Ishikawa (cell line): ENCODE results near the gene JPH2.

Experiments
- CEBPB ChIP-seq: IDR thresholded peaks from 2 replicates; pipeline ENCODE4 v1.6.1; 2012
- CREB1 ChIP-seq: IDR thresholded peaks from 2 replicates; pipeline ENCODE4 v1.6.1; 2012; ENCODE audit warnings: low read depth
- EGR1 ChIP-seq: IDR thresholded peaks from 2 replicates; pipeline ENCODE4 v1.6.1; 2012
- EP300 ChIP-seq: IDR thresholded peaks from 2 replicates; pipeline ENCODE4 v1.6.1; 2012; ENCODE audit warnings: borderline replicate concordance
- FOXM1 ChIP-seq: IDR thresholded peaks from 2 replicates; pipeline ENCODE4 v1.6.1; 2012; ENCODE audit warnings: low read depth, borderline replicate concordance
- MAX ChIP-seq: IDR thresholded peaks from 2 replicates; pipeline ENCODE4 v1.6.1; 2012
- NFIC ChIP-seq: IDR thresholded peaks from 2 replicates; pipeline ENCODE4 v1.6.1; 2012
- RAD21 ChIP-seq: IDR thresholded peaks from 2 replicates; pipeline ENCODE4 v1.6.1; 2012; ENCODE audit warnings: low read depth
- REST ChIP-seq: IDR thresholded peaks from 2 replicates; pipeline ENCODE4 v1.6.1; 2012; ENCODE audit warnings: low read depth, mild to moderate bottlenecking
- TAF1 ChIP-seq: IDR thresholded peaks from 2 replicates; pipeline ENCODE4 v1.6.1; 2012; ENCODE audit warnings: low read depth, mild to moderate bottlenecking
- TCF12 ChIP-seq: IDR thresholded peaks from 2 replicates; pipeline ENCODE4 v1.6.1; 2012; ENCODE audit warnings: low read depth
- TEAD4 ChIP-seq: IDR thresholded peaks from 2 replicates; pipeline ENCODE4 v1.6.1; 2012
- USF1 ChIP-seq: IDR thresholded peaks from 2 replicates; pipeline ENCODE4 v1.6.1; 2012
- YY1 ChIP-seq: IDR thresholded peaks from 2 replicates; pipeline ENCODE4 v1.6.1; 2012; ENCODE audit warnings: low read depth
- ZBTB7A ChIP-seq: IDR thresholded peaks from 2 replicates; pipeline ENCODE4 v1.6.1; 2012; ENCODE audit warnings: low read depth

JPH2 gene

GRCh38 chr20:44073675-44074071, 113.3 kb downstream of the JPH2 start:
- TF ChIP-seq CEBPB (no peak), TCF12 (no peak), ZBTB7A (no peak), REST (no peak), TEAD4 (no peak), USF1 (no peak), EGR1 (no peak), RAD21 (no peak), EP300 (no peak), FOXM1 (no peak), MAX (no peak), TAF1 (no peak), YY1 (no peak), NFIC (no peak), CREB1 (no peak)

GRCh38 chr20:44073011-44073674, 113.8 kb downstream of the JPH2 start:
- TF ChIP-seq REST (no peak), CREB1 (no peak), MAX (no peak), NFIC (no peak), FOXM1 (no peak), RAD21 (no peak), USF1 (no peak), TEAD4 (no peak), TAF1 (no peak), CEBPB (no peak), EGR1 (no peak), TCF12 (no peak), YY1 (no peak), EP300 (no peak), ZBTB7A (no peak)

- no peak for TF ChIP-seq FOXM1
- no peak for TF ChIP-seq REST
- TF ChIP-seq CEBPB, result no peak
- TF ChIP-seq YY1, result no peak
- TF ChIP-seq EP300, result no peak
- no peak for TF ChIP-seq TAF1
- no peak for TF ChIP-seq ZBTB7A
- TF ChIP-seq RAD21, result no peak
- TF ChIP-seq NFIC, result no peak
- no peak for TF ChIP-seq MAX
Measured at GRCh38 chr20:44072384-44072783, 114.6 kb downstream of the JPH2 start.

GRCh38 chr20:44071526-44072111, 115.4 kb downstream of the JPH2 start:
- TF ChIP-seq RAD21 (no peak), TCF12 (no peak), FOXM1 (no peak), NFIC (no peak), MAX (no peak), TAF1 (no peak), REST (no peak)
